WERI-Rb-1 (cell line): Measurements from ENCODE around the gene CPZ.
A peak's percentile ranks its signal among the peaks of the same experiment; 100 is the strongest.
"Not testable (repeated sequence)": the region's sequence is repeated elsewhere in the genome, so short reads cannot be mapped to it uniquely, and the experiment has no call there.

Source experiments
- DNase-seq: peaks from one replicate; pipeline ENCODE4 v3.0.0-alpha.2; 2020
- H3K27ac ChIP-seq: fragments of 250-450 bp; sonication (Bioruptor Pico); 2 replicates; pipeline ENCODE4 v1.5.1; 2020; ENCODE audit warnings: mild to moderate bottlenecking, moderate library complexity
- H3K27me3 ChIP-seq: fragments of 250-450 bp; sonication (Bioruptor Pico); 2 replicates; pipeline ENCODE4 v1.5.1; 2021; ENCODE audit warnings: mild to moderate bottlenecking, low read depth, moderate library complexity; ENCODE audit not compliant: insufficient read depth, severe bottlenecking
- H3K36me3 ChIP-seq: fragments of 250-450 bp; sonication (Bioruptor Pico); 2 replicates; pipeline ENCODE4 v1.5.1; 2020; ENCODE audit warnings: mild to moderate bottlenecking, moderate library complexity
- H3K4me3 ChIP-seq: 2 replicates; pipeline ENCODE4 v1.5.1; 2011; ENCODE audit warnings: low read depth, mild to moderate bottlenecking, control low read depth, low read length
- H3K9me3 ChIP-seq: fragments of 250-450 bp; sonication (Bioruptor Pico); 2 replicates; pipeline ENCODE4 v1.5.1; 2021; ENCODE audit warnings: mild to moderate bottlenecking, moderate library complexity; ENCODE audit not compliant: severe bottlenecking
- TF ChIP-seq, protein P1 (sequence below): IDR thresholded peaks from 2 replicates; pipeline ENCODE4 v1.5.1; 2011; ENCODE audit warnings: low read depth, mild to moderate bottlenecking, control low read depth, inconsistent platforms, low read length

Gene CPZ

DNA sequence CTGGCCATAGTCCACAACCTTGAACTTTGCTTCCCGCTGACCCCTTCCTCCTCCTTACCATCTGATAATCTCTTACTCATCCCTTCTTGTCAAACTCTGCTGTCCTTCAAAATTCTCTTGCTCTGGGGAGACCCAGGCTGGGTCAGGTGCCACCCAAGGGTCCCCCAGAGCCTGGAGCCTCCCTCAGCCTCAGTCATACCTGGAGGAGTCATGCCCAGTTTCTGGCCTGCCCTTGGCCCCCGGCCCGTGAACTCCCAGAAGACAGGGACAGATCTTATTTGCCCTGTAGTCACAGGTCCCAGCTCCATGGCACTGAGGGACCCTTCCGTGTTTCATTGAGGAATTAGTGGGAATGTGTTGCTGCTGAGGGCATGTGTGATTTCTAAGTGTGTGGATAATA, 17.1 kb upstream of the CPZ start:
- H3K4me3 ChIP-seq: no peak overlapping the region
- no peak overlapping the region for H3K27ac ChIP-seq
- no peaks in the 10 kb centered on the region for H3K9me3 ChIP-seq
- no peaks in the 10 kb centered on the region for H3K36me3 ChIP-seq
- TF ChIP-seq, protein P1, sequence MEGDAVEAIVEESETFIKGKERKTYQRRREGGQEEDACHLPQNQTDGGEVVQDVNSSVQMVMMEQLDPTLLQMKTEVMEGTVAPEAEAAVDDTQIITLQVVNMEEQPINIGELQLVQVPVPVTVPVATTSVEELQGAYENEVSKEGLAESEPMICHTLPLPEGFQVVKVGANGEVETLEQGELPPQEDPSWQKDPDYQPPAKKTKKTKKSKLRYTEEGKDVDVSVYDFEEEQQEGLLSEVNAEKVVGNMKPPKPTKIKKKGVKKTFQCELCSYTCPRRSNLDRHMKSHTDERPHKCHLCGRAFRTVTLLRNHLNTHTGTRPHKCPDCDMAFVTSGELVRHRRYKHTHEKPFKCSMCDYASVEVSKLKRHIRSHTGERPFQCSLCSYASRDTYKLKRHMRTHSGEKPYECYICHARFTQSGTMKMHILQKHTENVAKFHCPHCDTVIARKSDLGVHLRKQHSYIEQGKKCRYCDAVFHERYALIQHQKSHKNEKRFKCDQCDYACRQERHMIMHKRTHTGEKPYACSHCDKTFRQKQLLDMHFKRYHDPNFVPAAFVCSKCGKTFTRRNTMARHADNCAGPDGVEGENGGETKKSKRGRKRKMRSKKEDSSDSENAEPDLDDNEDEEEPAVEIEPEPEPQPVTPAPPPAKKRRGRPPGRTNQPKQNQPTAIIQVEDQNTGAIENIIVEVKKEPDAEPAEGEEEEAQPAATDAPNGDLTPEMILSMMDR: no peak
- H3K27me3 ChIP-seq: peaks cover 3% of the 10 kb centered on the region
- DNase-seq: no peak

DNA sequence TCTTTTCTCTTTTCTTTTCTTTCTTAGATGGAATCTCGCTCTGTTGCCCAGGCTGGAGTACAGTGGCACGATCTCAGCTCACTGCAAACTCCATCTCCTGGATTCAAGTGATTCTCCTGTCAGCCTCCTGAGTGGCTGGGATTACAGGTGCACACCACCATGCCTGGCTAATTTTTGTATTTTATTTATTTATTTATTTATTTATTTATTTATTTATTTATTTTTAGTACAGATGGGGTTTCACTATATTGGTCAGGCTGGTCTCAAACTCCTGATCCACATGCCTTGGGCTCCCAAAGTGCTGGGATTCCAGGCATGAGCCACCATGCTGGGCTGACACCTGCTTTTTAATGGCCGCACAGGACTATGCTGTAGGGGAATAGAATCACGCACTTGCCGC, 16.0 kb upstream of the CPZ start:
- H3K27ac ChIP-seq, DNase-seq, H3K9me3 ChIP-seq, H3K4me3 ChIP-seq, H3K36me3 ChIP-seq: not testable (repeated sequence)
- H3K27me3 ChIP-seq: peaks cover 14% of the 10 kb centered on the region

DNA sequence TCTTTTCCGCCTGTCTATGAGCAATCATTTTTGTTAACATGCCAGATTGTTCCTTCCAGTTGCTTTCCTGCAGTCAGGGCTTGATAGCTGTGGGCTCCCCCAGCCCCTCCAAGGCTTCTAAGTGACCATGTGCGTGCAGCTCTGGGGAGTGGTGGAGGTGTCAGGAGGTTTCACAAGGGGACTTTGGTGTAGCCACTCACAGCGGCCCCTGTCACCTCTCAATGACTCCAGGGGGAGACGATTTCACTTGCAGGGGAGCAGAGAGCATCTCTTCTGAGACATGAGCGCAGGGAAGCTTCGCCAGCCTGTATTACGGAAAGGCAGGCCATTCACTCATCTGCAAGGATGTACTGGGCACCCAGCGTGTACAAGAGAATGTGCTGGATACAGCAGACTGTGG, 15.5 kb upstream of the CPZ start:
- Histone ChIP-seq H3K27ac (no peak overlapping the region), H3K27me3 (peaks cover 16% of the 10 kb centered on the region), H3K36me3 (no peaks in the 10 kb centered on the region), H3K9me3 (no peaks in the 10 kb centered on the region), H3K4me3 (no peak overlapping the region)
- DNase-seq: no peak
- TF ChIP-seq, protein P1: no peak

DNA sequence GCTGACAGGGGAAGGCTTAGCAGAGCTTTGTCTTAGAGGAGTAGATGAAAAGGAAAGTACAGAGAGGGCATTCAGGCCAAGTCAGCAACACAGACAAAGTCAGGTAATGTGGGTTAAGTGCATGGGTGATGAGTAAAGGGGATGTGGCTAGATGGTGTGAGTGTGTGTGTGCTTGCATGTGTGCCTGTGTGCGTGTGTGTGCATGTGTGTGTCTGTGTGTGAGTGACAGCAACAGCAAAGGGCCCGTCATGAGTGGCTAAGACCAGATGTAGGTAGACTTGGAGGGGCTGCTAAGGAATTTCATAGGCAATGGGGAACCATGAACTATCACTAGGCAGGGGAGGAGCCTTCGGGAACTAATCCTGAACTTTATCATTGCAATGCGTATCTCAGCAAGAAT, 14.6 kb upstream of the CPZ start:
- TF ChIP-seq, protein P1: no peak
- H3K36me3 ChIP-seq: no peaks in the 10 kb centered on the region
- peaks cover 19% of the 10 kb centered on the region for H3K27me3 ChIP-seq
- H3K4me3 ChIP-seq: no peak overlapping the region
- H3K9me3 ChIP-seq: no peaks in the 10 kb centered on the region
- H3K27ac ChIP-seq: no peak overlapping the region
- DNase-seq: no peak

DNA sequence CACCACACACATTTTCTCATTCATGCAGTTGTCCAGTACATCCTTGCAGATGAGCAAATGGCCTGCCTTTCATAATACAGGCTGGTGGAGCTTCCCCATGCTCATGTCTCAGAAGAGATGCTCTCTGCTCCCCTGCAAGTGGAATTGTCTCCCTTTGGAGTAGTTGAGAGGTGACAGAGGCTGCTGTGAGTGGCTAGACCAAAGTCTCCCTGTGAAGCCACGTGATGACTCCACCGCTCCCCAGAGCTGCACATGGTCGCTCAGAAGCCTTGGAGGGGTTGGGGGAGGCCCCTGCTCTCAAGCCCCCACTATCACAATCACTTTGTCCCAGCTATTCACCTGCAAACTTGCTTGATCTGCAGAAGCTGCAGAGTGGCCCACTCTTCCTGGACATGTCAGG, 13.8 kb upstream of the CPZ start:
- H3K27ac ChIP-seq: no peak overlapping the region
- DNase-seq: no peak
- TF ChIP-seq, protein P1: no peak

DNA sequence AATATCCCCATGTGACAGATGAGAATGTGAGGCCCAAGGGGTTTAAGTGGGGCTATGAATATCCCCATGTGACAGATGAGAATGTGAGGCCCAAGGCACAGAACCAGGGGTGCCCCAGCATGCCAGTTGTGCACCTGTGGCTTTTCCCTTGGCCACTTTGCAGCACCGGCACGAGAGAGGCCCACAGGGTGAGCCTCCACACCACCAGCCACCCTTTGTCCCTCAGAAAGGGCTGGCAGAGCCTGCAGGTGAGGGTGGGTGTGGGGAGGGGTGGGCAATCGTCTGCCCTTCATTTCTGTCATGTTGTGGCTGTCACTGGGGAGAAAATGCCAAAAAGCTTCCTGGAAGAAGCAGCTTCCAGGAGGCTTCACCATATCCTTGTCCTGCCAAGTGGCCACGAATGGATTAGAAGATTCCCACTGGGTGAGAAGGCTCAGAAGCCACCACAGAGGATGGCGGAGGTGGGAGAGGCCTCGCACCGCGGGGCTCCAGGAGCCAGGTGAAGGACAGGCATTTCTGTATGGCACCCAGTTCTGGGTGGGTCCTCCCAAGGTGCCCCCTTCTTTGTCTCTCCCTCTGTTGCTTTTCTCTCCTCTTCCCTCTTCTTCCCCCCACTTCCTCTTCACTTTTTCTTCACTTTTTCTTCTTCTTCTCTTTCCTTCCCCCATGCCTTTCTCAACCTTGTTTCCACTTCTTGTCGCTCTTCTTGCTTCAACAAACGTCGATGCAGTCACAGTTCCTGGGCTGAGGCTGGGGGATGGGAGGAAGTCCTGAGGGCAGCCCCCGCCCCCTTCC, 12.8 kb upstream of the CPZ start:
- Histone ChIP-seq H3K27ac (no peak overlapping the region), H3K36me3 (no peaks in the 10 kb centered on the region), H3K9me3 (no peaks in the 10 kb centered on the region), H3K27me3 (peaks cover 19% of the 10 kb centered on the region), H3K4me3 (peak overlapping the region; percentile 2; the same call in 1 of the 2 replicates)
- TF ChIP-seq, protein P1: no peak
- DNase-seq: no peak

More for the DNA sequence above, 13.8 kb upstream of the CPZ start:
- Histone ChIP-seq H3K9me3 (no peaks in the 10 kb centered on the region), H3K27me3 (peaks cover 19% of the 10 kb centered on the region), H3K4me3 (no peak overlapping the region), H3K36me3 (no peaks in the 10 kb centered on the region)
